Uterus (tissue), 2 donors: Measurements from ENCODE around the gene PTPRU.

ENCODE experiments used
- POLR2A ChIP-seq, 2 donors: fragments of 450-650 bp; IDR thresholded peaks; one replicate each; pipeline ENCODE4 v1.6.1; 2016; ENCODE audit warnings: antibody characterized with exemption in 2 of 2, mild to moderate bottlenecking in 1 of 2, moderate library complexity in 1 of 2
- TF ChIP-seq, protein P1 (sequence below), 4 experiments: fragments of 200-600 bp in 2 of 4; fragments of 450-650 bp in 2 of 4; sonication (generic) in 2 of 4; IDR thresholded peaks; one replicate each; pipeline ENCODE4 v1.5.1; 2016 to 2019; ENCODE audit warnings: antibody characterized with exemption in 4 of 4, mild to moderate bottlenecking in 2 of 4, moderate library complexity in 1 of 4

DNA sequence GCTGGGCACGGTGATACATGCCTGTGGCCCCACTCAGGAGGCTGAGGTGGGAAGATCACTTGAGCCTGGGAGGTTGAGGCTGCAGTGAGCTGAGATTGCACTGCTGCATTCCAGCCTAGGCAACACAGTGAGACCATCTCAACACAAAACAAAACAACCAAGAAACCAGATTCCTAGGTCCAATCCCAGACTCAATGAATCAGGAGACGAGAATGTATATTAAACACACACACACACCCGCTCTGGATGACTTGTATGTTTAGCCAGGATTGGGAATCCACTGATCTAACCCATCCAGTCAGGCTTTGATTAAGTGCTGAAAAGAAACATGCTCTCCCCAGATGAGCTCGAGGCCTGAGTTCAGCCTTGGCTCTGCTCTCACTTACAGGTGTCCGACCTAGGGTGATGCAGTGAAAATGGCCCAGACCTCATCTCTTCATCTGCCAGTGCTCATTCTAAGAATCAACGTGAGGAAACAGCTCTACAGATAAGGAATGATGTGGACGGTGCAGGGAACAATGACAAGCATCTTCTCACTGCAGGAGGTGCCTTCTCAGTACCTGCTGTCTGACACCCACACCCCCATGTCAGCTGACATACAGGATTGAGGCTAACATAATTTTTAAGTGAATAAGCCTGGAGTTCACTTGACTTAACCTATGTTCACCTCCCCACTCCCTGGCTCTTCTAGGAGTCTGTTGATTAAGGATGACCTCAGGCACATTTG, 39.3 kb upstream of the PTPRU start:
- TF ChIP-seq, protein P1, sequence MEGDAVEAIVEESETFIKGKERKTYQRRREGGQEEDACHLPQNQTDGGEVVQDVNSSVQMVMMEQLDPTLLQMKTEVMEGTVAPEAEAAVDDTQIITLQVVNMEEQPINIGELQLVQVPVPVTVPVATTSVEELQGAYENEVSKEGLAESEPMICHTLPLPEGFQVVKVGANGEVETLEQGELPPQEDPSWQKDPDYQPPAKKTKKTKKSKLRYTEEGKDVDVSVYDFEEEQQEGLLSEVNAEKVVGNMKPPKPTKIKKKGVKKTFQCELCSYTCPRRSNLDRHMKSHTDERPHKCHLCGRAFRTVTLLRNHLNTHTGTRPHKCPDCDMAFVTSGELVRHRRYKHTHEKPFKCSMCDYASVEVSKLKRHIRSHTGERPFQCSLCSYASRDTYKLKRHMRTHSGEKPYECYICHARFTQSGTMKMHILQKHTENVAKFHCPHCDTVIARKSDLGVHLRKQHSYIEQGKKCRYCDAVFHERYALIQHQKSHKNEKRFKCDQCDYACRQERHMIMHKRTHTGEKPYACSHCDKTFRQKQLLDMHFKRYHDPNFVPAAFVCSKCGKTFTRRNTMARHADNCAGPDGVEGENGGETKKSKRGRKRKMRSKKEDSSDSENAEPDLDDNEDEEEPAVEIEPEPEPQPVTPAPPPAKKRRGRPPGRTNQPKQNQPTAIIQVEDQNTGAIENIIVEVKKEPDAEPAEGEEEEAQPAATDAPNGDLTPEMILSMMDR (IDR thresholded peaks at IDR 0.05), result no peak
- TF ChIP-seq POLR2A (IDR thresholded peaks at IDR 0.05), result no peak
